SK-N-DZ (cell line): ENCODE measurements around the gene BRCC3. TPM values are rescaled to one million over a fixed set of nuclear protein-coding genes. Genes with fewer than 3 reads are reported as not detected.

ENCODE experiments used
- DNase-seq: peaks from one replicate; pipeline ENCODE4 v3.0.0-alpha.2; 2015; ENCODE audit warnings: low spot score
- polyA plus RNA-seq, 2 experiments: library from polyadenylated mRNA; depleted of rRNA; stranded (reverse); fragments of >200 nt; gene quantifications; 2 replicates each; pipeline ENCODE4 v1.2.3, GENCODE V29; 2014

The BRCC3 gene
- polyA plus RNA-seq (2014; cell fraction: cytosol; rRNA removed), result 10.0 and 11.2 TPM in 2 replicates
- polyA plus RNA-seq (2014; cell fraction: nucleus; rRNA removed), result 11.1 and 19.1 TPM in 2 replicates

DNA sequence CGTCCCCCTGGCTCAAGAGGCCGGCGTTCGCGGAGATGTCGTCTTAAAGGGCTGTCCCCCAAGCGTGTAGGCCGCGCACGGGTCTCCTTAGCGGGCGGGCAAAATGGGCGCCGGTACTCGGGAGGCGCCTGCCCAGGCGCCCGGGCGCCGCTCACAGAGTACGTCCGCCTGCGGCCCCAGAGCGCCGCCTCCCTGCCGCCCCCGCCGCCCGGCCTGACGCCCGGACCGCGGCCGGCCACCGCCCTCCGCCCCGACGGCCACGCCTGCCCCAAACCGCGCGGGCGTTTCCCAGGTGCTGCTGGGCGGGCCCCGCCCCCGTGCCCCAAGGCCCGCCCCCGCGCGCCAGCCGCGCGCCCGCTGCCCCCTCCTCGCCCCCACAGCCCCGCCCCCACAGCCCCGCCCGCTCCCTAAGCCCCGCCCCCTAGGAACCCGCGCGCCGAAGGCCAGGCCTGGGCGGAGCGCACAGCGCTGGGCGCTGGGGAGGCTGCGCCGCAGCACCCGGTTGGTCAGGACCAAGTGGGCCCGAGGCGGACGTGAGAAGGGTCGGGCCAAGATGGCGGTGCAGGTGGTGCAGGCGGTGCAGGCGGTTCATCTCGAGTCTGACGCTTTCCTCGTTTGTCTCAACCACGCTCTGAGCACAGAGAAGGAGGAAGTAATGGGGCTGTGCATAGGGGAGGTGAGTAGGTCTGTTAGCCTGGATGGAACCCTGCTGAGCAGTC is at the start of gene BRCC3, which contains the start of the genes CMC4 and MTCP1:
TSS of gene BRCC3 (plus strand) at position 534 of the 719 bp plus-strand sequence. CDS start at position 554, 20 bp downstream.
TSS of gene CMC4 (minus strand) at position 162 of the 719 bp plus-strand sequence. CDS start 7,113 bp downstream, outside the sequence.
TSS of gene MTCP1 (minus strand) at position 162 of the 719 bp plus-strand sequence. CDS start 5,126 bp downstream, outside the sequence.
- peak; percentile 76 for DNase-seq

- no peak for DNase-seq
Observed at GRCh38 chrX:155022585-155022984, 48.7 kb upstream of the BRCC3 start, which contains the start of gene F8. Gene F8 (minus strand): TSS chrX:155022723. CDS start chrX:155022552, 171 bp downstream.

GRCh38 chrX:155023907-155024833 is 47.1 kb upstream of the BRCC3 start:
- no peak for DNase-seq

DNA sequence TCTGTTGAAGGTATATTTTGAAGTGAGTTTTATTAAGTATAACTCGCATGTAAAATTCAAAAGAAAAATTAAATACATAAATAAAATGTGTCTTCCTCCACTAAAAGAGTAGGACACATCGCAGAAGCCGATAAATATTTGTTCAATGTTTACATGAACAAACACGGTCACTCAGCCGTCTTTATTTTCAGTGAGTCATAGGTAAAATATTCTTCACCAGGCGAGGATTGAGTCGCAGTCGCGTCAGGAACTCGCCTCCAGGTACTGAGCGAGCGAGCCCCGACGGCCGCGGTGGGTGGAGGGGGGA is 44.9 kb upstream of the BRCC3 start:
- DNase-seq, result no peak

DNA sequence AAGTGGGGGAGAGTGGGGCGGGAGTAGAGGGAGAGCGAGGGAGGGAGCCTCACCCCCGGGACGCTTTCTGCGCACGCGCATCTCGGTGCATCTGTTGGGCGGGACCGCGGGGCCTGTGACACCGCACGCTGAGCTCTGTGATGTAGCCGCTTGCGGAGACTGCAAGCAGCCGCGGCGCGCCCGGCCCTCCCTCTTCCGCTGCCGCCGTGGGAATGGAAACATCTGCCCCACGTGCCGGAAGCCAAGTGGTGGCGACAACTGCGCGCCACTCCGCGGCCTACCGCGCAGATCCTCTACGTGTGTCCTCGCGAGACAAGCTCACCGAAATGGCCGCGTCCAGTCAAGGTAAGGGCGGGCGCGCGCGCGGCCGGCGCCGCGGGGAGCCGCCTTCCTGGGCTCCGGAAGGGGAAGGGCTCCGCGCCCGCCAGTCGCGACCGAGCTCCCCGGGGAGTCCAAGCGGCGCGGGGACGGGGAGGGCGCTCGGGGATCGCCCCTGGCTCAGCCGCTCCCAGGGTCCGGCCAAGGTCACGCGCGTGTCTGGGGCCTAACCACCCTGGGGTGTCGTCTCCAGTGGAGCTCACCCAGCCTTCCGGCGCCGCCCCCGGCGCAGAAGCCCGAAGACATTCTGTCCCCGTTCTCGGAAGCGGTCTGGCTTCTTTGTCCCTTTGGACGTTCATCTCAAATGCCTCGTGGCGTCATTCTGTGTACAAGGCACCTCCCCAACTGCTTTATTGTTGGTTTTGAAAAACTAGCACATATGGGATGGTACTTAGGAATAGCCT is 44.4 kb upstream of the BRCC3 start, which contains the start of gene FUNDC2:
TSS of gene FUNDC2 (plus strand) at position 118 of the 782 bp plus-strand sequence. CDS start at position 213, 95 bp downstream.
- DNase-seq, result peak; percentile 93

DNA sequence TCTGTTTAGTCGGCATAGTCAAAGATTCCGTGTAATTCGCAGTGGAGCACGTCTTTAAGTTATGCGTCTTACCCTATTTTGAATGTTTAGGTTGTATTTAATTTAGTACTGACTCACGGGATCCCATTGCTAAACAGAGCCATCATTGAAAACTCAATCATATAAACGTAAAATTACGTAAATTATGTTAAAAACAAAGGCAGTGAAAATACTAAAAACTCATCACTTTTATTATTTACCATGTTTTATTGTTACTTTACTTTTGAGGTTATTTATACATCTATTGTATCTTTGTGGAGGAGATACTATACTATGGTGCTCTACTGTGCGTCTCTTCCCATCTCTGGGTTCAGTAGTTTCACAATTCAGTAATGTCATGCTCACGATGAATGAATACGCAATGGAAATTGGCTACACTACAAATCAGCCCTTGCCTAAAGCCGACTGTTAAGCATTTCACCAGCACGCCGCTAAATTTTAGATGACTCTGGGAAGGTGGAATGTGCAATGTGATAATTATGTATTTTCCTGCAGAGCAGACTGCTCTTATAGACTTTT is 43.7 kb upstream of the BRCC3 start:
- DNase-seq, result peak; percentile 2

DNA sequence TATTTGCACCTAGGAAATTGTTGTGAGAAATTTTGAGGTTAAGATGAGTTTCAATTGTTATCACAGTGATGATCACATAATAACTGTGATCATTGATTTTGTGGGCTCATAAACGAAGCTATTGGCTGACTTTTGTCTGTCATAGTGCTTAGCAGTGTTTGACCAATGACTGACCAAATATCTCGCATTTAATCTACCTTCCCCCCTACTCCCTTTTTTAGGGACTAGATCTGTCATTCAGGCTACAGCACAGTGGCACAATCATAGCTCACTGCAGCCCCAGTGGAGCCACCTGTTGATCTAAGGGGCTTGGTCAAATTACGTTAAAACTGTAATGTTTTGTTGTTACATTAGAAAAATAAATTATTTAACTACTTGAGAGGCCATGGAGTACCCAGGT is 43.2 kb upstream of the BRCC3 start:
- no peak for DNase-seq

GRCh38 chrX:155028877-155029291 is 42.4 kb upstream of the BRCC3 start:
- no peak for DNase-seq

DNA sequence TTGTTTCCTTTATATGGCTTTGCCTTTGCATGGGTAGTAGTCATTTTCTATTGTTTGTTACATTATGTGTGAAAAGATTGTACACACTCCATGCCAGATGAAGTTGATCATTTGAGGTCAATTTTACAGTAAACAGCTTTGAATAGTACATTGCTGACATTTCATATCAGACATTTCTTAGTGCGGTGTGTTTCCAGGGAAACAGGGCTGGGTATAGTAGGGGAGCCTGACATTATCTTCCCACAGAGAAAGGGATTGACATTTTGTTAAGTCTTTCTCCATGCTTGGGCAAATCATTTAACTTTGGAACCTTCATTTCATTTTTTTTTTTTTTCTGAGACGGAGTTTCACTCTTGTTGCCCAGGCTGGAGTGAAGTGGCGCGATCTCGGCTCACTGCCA is 39.7 kb upstream of the BRCC3 start:
- DNase-seq, result no peak

DNA sequence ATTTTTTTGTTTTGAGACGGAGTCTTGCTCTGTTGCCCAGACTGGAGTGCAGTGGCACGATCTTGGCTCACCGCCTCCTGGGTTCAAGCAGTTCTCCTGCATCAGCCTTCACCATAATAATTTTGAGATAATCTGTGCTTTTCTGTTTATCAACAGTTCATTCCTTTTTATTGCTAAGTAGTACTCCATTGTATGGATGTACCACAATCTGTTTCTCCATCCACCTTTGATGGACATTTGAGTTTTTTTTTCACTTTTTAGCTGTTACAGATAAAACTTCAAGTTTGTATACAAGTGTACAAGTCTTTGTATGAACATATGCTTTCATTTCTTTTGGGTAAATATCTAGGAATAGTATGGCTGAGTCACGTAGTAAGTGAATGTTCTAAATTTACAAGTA is 35.6 kb upstream of the BRCC3 start:
- DNase-seq, result no peak

- no peak for DNase-seq
Observed at GRCh38 chrX:155046129-155046810, 25.0 kb upstream of the BRCC3 start.

- DNase-seq, result no peak
Observed at GRCh38 chrX:155046811-155047528, 24.3 kb upstream of the BRCC3 start.

DNA sequence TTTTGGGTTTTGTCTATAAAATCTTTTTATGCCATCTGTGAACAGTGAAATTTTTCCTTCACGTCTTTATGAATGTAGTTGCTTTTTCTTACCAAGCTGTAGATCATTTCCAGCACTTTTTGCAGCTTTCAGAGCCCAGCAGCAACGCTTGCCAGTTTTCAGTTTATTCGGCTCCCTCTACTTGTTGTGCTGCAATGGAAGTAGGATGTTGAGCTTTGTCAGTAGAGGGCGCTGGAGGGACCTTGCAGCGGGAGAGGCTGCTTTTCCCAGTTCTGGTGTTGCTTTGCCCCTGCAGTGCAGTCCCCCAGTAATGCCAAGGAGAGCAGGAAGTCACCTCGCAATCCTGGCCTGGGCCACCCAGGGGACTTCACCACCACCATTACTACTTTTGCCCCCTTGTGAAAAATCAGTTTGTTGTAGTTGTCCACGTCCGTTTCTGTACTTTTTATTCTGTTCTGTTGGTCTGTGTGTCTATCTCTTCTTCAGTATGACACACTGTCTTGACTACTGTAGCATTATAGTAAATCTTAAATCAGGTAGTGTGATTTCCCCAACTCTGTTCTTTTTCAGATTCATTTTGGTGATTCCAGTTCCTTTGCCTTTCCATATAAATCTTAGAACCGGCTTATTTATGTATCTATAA is 22.2 kb upstream of the BRCC3 start:
- DNase-seq, result peak; percentile 24

- no peak for DNase-seq
Observed at GRCh38 chrX:155052738-155053498, 18.4 kb upstream of the BRCC3 start.

DNA sequence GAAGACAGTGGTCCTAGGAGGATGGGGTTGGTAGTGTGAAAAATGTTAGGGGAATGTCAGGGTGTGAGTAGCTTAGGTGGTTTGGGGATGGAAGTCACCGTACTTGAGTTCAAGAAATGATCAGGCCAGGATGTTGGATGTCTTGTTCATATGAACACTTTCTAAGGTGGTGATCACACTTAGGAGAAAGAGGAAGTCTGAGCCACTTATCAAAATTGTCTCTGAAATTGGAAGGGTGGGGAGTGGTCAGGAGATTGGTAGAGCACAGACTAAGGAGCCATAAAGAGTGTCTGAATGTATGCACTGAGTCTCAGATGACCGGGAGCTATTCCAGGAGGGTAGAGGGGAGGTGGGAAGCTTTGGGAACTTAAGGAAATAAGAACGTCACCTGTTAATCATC is 17.7 kb upstream of the BRCC3 start:
- DNase-seq, result no peak

DNA sequence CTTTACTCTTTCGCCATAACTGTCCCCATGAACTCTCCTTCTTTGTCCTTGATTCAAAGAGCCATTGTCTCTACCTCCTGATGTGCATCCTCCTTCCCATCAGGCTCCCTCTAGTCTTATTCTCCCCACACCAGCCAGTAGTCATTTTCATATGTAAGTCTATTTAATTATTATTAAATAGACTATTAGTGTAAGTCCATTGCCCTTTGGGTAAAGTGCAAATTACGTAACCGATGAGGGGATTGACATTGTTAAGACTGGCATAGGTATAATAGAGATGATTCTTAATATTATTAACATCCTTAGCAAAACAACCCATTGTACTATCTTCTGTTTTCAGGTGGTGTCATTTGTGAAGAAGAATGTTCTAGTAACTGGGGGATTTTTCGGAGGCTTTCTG is 17.1 kb upstream of the BRCC3 start:
- DNase-seq, result no peak

DNA sequence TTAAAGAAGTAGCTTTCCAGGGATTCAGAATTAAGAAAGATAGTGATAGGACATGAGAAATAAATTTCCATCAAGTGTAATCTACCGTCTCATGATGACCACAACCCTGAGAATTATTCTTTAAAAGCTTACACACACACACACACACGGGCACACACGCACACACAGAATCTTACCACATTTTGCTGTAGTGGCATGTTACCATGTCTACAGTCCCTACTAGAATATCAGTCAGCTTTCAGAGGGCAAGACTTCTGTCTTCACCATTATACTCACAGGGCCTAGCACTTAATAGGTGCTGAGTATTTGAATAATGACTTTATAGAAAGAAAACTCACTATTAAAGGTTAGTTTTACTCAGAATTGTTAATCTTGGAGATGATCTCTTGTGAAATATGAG is 15.8 kb upstream of the BRCC3 start:
- DNase-seq, result no peak

- no peak for DNase-seq
Observed at GRCh38 chrX:155056471-155056870, 14.8 kb upstream of the BRCC3 start.
